Measurements from ENCODE around the gene NOLC1.

The NOLC1 gene

DNA sequence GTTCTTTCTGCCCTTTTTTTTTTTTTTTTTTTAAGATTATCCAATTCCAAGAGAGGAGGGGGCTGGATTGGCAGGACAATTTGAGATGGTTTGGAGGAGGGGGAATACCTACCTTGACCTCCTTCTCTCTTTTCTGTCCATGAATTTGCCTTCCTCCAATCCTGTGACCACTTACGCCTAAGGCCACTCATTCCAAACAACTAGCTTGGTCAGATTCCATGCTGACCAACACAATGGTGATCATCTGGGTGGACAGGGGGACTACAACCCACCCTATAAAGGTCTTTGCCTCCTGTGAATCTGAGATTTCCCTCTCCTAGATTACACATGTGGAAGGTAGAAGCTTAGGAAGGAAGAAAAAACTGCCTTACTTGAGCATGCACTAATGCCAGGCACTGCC, 29.7 kb upstream of the NOLC1 start:
- no peak for DNase-seq

DNA sequence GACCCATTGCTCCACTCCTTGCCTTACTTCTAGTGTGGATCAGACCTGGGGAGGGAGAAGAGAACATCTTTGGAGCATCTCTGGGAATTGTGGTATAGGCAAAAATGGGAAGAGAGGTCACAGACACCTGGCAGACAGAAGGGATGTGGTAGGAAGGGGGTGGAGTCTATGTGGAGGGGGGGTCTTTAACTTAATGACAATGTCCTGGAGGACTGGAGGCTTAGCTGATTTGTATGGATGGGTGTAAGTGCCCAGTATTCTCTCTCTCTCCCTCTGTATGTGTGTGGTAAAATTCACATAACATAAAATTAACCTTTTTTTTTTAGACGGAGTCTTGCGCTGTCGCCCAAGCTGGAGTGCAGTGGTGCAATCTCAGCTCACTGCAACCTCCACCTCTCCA, 29.0 kb upstream of the NOLC1 start:
- no peak for DNase-seq

- DNase-seq: no peak
Measured at GRCh38 chr10:102131286-102132170, 20.7 kb upstream of the NOLC1 start.

DNA sequence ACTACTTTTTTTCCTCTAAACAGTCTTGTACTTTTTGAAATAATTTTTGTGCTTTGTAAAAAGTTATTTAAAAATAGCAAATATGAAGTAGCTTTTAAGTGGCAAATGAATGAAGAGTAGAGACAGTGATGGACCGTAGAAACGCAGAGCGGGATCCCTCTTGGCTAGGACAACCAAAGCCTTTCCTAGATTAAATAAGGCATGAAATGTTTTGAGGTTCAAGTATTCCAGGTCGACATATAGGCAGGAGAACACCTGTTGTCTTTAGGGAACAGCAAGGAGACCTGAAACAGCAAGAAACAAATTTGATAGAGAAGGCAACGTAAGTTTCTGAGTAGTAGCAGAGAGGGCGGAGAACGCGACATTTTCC, 20.0 kb upstream of the NOLC1 start:
- no peak for DNase-seq

GRCh38 chr10:102132563-102133372, 19.4 kb upstream of the NOLC1 start, which contains the start of gene PPRC1:
PPRC1 (plus strand) TSS chr10:102133040; CDS start chr10:102133069, 29 bp downstream.
- DNase-seq: peak; percentile 96

DNA sequence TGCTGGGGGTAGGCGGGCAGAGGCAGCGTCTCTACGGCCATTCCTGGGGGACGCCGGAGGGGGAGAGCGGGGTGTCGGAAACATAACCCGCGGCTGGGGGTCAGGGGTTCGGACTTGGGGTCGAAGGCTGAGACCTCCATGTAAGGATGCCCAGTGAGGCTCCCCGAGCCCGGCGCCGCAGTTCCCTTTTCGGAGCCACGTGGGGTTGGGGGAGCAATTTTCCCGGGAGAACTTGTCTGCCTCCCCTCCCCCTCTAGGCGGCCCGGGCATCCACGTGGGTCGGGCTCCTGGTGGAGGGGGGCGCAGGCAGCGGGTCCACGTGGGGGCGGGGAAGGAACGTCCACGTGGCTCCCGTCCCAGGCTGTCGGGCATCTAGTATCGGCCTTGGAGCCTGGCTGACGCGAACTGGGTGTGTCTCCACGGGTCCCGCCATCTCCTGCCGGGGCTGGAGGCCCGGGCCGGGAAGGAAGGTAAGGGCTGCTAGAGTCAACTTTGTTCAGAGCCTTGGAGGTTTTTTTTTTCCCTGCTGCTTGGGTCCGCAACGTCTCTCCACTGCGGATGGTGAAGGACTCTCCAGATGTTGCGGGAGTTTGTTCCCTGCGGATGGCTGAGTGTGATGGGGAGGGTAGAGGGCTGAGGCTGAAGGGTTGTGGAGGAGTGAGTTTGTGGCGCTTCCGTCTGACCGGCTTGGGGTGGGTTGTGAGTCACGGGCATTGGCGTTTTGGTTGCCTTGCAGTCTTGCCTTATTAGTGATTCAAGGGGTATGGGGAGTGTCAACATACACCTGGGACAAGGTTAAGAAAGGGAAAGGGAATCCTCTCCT, 18.6 kb upstream of the NOLC1 start:
- DNase-seq: peak; percentile 79

DNA sequence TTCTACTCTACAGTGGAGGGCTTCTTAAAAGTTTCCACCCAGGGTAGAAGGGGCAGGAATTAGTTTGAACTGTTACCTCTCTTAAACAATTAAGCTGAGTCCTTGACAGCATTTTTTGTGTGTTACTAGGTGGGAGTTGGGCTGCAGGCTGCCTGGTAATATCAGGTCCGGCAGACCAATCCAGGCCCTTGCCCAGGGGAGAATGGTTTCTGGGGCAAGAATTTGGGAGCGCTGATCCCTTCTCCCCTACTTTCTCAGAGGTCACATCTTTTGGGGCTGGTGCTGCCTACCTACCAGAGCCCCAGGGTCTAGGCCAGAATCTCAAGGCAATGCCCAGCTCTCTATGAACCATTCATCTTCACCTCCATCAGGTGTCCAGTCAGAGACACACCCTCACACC, 17.8 kb upstream of the NOLC1 start:
- no peak for DNase-seq

- no peak for DNase-seq
Measured at GRCh38 chr10:102135956-102136526, 16.1 kb upstream of the NOLC1 start.

DNA sequence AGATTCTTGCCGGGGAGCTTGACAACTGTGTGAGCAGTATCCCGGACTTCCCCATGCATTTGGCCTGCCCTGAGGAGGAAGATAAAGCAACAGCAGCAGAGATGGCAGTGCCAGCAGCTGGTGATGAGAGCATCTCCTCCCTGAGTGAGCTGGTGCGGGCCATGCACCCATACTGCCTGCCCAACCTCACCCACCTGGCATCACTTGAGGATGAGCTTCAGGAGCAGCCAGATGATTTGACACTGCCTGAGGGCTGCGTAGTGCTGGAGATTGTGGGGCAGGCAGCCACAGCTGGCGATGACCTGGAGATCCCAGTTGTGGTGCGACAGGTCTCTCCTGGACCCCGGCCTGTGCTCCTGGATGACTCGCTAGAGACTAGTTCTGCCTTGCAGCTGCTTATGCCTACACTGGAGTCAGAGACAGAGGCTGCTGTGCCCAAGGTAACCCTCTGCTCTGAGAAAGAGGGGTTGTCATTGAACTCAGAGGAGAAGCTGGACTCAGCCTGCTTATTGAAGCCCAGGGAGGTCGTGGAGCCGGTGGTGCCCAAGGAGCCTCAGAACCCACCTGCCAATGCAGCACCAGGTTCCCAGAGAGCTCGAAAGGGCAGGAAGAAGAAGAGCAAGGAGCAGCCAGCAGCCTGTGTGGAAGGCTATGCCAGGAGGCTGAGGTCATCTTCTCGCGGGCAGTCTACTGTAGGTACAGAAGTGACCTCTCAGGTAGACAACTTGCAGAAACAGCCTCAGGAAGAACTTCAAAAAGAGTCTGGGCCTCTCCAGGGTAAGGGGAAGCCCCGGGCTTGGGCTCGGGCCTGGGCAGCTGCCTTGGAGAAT, 12.7 kb upstream of the NOLC1 start:
- DNase-seq: no peak

DNA sequence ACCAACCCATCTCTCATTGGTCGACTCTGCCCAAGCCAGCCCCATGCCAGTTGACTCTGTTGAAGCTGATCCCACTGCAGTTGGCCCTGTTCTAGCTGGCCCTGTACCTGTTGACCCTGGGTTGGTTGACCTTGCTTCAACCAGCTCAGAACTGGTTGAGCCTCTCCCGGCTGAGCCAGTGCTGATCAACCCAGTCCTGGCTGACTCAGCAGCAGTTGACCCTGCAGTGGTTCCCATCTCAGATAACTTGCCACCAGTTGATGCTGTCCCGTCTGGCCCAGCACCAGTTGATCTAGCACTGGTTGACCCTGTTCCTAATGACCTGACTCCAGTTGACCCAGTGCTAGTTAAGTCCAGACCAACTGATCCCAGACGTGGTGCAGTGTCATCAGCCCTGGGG, 12.0 kb upstream of the NOLC1 start:
- no peak for DNase-seq

- no peak for DNase-seq
Measured at GRCh38 chr10:102140913-102141540, 11.2 kb upstream of the NOLC1 start.

DNA sequence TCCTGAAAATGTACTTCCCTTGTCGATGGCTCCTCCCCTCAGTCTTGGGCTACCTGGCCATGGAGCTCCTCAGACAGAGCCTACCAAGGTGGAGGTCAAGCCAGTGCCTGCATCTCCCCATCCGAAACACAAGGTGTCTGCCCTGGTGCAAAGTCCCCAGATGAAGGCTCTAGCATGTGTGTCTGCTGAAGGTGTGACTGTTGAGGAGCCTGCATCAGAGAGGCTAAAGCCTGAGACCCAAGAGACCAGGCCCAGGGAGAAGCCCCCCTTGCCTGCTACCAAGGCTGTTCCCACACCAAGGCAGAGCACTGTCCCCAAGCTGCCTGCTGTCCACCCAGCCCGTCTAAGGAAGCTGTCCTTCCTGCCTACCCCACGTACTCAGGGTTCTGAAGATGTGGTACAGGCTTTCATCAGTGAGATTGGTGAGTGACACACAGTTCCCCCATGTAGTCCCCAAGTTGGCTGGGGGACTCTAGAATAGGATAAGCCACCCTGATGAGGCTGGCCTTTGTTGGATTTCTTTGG, 10.5 kb upstream of the NOLC1 start:
- DNase-seq: no peak

DNA sequence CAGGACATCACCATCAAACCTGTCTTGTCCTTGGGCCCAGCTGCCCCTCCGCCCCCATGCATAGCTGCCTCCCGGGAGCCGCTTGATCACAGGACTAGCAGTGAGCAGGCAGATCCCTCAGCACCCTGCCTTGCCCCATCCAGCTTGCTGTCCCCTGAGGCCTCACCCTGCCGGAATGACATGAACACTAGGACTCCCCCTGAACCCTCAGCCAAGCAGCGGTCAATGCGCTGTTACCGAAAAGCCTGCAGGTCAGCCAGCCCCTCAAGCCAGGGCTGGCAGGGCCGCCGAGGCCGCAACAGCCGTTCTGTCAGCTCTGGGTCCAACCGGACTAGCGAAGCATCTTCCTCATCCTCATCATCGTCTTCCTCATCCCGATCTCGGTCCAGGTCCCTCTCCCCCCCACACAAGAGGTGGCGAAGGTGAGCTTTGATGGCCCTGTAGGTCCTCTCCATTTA, 5.2 kb upstream of the NOLC1 start:
- DNase-seq: no peak

DNA sequence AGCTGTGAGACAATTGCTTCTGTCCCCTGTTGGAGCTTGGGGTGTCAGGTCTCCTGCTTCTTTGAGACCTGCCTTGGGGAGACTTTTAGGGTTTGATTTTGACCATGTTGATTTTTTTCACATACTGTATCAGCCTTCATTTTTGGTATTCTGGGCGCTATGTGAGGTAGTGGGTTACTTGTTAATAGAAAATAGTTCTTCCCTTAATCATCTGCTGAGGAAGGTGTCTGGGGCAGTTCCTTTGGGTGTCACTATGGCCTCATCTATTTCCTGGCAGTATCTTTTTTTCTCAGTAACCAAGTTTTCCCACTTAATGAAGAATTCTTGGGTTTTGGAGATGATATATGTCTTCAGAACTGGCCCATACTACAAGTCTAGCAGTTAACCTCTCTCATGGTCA, 4.6 kb upstream of the NOLC1 start:
- DNase-seq: no peak

GRCh38 chr10:102148275-102148674, 3.9 kb upstream of the NOLC1 start:
- no peak for DNase-seq

DNA sequence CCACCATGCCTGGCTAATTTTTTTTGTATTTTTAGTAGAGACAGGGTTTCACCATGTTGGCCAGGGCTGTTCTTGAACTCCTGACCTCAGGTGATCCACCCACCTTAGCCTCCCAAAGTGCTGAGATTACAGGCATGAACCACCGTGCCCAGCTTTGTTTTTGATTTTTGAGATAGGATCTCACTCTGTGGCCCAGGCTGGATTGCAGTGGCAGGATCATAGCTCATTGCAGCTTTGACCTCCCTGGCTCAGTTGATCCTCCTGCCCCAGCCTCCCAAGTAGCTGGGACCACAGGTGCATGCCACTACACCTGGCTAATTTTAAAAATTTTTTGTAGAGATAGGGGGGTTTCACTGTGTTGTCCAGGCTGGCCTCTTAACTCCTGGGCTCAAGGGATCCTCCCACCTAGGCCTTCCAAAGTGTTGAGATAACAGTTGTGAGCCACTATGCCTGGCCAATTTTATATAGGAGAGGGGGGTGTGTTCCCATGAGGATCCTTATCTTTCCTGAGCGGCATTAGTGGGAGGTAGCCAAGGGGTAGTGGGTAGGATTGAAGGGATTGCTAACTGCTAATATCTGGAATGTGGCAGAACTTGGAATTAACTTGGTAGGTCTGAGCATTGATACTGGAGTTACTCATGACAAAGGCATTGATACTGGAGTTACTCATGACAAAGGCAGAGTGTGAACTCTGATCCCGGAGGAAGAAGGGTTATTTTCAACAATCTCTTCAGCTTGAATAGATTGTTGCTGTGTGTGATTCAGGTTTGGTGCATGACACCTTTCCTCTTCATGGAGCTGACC, 1.0 kb upstream of the NOLC1 start:
- DNase-seq: no peak

DNA sequence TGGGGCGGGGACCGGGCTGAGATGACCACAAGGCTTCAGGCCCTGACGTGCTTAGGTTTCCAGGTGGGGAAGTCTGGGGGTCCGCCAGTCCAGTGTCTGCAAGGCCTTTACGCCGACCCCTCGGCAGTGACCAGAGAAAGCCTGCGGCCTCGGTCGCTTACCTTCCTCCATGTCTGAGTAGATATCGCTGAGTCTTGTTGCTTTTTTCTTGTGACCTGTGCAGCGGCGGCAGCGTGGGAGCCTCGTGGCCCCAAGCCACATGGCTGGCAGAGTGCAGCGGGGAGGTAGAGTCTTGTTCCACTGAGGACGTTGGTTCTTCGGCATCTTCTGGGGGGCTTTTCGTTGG, 329 bp downstream of the NOLC1 start:
- DNase-seq: peak; percentile 66

- no peak for DNase-seq
Measured at GRCh38 chr10:102153093-102153620, 968 bp downstream of the NOLC1 start.

DNA sequence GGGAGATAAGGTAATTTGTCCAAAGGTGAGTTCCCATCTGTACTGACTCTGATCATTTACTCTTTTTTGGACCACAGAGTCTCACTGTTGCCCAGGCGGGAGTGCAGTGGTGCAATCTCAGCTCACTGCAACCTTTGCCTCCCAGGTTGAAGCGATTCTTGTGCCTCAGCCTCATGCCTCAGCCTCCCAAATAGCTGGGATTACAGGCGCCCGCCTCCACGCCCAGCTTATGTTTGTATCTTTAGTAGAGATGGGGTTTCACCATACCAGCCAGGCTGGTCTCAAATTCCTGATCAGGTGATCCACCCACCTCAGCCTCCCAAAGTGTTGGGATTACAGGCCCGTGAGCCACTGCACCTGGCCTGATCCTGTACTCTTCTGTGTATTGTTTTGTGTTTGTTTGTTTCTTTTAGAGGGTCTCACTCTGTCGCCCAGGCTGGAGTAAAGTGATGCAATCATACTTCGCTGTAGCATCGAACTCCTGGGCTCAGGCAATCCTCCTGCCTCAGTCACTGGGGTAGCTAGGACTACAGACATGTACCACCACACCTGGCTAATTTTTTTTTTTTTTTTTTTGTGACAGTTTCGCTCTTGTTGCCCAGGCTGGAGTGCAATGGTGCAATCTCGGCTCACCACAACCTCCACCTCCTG, 2.4 kb downstream of the NOLC1 start:
- DNase-seq: no peak

All from stimulated activated CD8-positive, alpha-beta memory T cell treated with anti-CD3 and anti-CD28 coated beads, Interleukin-4, amount 100 ng/mL, for 48 hours (primary cell).